H1 (cell line): ENCODE results near the gene RBM10. TPM values are rescaled to one million over a fixed set of nuclear protein-coding genes. Genes with fewer than 3 reads are reported as not detected.

Source experiments
- SIX5 ChIP-seq: IDR thresholded peaks from 2 replicates; pipeline ENCODE4 v1.6.1; 2011; ENCODE audit warnings: mild to moderate bottlenecking, low read depth, low read length
- polyA plus RNA-seq, 7 experiments: library from polyadenylated mRNA; depleted of rRNA in 3 of 7; stranded (reverse) in 5 of 7; unstranded in 2 of 7; fragments of >200 nt in 5 of 7; fragments of 200-250 nt in 2 of 7; gene quantifications; 1 replicate in 5 of 7; 2 replicates in 1 of 7; 4 replicates in 1 of 7; pipeline versions ENCODE4 v1.2.1 to v1.2.3, GENCODE V29; 2011 to 2013; ENCODE audit warnings: missing spikeins in 2 of 7, mixed read lengths in 2 of 7
- total RNA-seq: library from RNA; stranded (reverse); fragmentation: NEBNext Ultra II Directional; extraction: Animal tissue kit (Norgen Biotek cat#: 25700); gene quantifications from 2 replicates; pipeline ENCODE4 v1.2.1, GENCODE V29; 2021

Gene RBM10
- total and polyA plus RNA-seq, 2 of the 8 experiments (the other 6 are each of a cell fraction or from before 2014, with no cell fraction given): 35.7 to 64.0 TPM

DNA sequence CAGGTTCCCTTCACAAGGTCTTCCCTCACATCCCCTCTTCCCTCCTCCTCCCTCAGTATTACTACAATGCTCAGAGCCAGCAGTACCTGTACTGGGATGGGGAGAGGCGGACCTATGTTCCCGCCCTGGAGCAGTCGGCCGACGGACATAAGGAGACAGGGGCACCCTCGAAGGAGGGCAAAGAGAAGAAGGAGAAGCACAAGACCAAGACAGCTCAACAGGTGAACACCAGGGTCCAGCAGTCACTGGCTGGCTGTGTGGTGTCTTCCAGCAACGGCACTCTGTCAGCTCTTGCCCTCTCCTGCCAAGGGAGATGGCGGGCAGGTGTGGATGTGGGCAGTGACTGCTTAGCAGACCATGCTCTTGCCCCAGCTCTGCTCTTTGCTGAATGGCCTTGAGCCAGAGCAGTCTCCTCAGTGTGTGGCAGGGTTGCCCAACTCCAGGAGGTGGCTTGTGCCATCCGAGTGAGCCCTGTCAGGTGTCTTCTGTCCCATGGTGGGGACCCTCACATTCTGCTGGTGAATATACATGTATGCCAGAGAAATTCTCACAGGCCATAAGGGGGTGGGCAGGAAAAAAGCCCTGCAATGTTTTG is 37.2 kb downstream of the RBM10 start (continued):
- TF ChIP-seq SIX5: no peak
